Lower leg skin (tissue), 4 donors: ENCODE results near the gene EIF2S2. TPM values are rescaled to one million over a fixed set of nuclear protein-coding genes. Genes with fewer than 3 reads are reported as not detected.

ENCODE experiments used
- DNase-seq, 2 donors: peaks; one replicate each; pipeline ENCODE4 v3.0.0-alpha.2; 2019; ENCODE audit warnings: low spot score in 2 of 2
- H3K4me3 ChIP-seq: fragments of 200-600 bp; sonication (generic); 2 replicates; pipeline ENCODE4 v1.5.1; 2017; ENCODE audit warnings: mild to moderate bottlenecking, low read depth; ENCODE audit not compliant: poor library complexity, severe bottlenecking
- POLR2A ChIP-seq, 2 donors: fragments of 450-650 bp; IDR thresholded peaks; one replicate each; pipeline ENCODE4 v1.6.1; 2016 to 2017; ENCODE audit warnings: antibody characterized with exemption in 2 of 2, mild to moderate bottlenecking in 1 of 2, moderate library complexity in 1 of 2
- WGBS, 2 donors: methylation state at CpG; one replicate each; pipeline ENCODE4 v1.1.5; 2018; 5-methylcytosine and 5-hydroxymethylcytosine counted together
- intact Hi-C: fragments of 100-400 bp; cut with DNase I; formaldehyde crosslinking; loops from one replicate; pipeline ENCODE4 v1.15.0; 2023; ENCODE audit warnings: low total_unique reads
- total RNA-seq, 4 donors: library from RNA; depleted of rRNA; stranded (reverse); fragments of >200 nt; gene quantifications; one replicate each; pipeline ENCODE4 v1.1.0, GENCODE V29; 2016
- TF ChIP-seq, protein P1 (sequence below), 3 donors: fragments of 450-650 bp; IDR thresholded peaks; one replicate each; pipeline ENCODE4 v1.5.1; 2016; ENCODE audit warnings: antibody characterized with exemption in 3 of 3, mild to moderate bottlenecking in 3 of 3, moderate library complexity in 2 of 3

EIF2S2 gene
- total RNA-seq, 4 donors from 2014 or later: 28.7 to 46.9 (median 41.7) TPM

DNA sequence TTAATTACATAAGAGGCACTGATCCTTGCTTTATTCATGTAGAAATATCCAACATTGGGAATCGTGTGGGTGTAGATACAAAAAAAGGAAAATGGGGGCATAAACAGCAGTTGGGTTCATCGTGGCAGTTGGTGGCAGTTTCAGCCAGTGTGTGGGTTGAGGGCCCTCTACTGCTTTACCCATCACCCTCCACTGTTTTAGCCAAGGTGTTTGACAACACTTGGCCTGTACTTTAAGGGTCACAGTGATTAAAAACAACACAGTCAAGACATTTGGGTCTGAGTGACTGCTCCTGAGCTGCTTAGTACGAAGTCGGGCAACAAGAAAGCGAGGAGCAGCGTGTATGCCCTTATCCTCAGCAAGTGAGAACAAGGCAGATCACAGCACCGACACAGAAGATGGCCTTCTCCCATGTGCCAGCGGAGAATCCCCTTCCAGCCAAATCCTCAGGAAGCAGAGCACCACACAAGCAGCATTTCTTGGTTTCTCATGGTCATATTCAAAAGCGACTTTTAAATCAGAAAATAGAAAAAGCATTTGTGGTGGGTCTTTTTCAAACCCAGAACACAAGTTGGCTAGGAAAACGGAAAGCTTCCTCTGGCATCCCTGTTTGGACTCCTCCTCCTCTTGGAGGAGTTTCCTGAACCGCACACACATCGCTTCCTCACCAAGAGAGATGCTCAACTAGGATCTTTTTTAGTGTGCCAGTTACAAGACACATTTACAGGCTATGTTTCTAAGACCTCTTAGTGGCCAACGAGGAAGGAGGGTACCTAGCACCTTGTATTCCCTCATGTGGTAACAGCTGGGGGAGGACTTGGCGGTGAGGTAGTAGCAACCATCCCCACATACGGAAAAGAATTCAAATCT is 23.5 kb downstream of the EIF2S2 start:
- TF ChIP-seq, protein P1, sequence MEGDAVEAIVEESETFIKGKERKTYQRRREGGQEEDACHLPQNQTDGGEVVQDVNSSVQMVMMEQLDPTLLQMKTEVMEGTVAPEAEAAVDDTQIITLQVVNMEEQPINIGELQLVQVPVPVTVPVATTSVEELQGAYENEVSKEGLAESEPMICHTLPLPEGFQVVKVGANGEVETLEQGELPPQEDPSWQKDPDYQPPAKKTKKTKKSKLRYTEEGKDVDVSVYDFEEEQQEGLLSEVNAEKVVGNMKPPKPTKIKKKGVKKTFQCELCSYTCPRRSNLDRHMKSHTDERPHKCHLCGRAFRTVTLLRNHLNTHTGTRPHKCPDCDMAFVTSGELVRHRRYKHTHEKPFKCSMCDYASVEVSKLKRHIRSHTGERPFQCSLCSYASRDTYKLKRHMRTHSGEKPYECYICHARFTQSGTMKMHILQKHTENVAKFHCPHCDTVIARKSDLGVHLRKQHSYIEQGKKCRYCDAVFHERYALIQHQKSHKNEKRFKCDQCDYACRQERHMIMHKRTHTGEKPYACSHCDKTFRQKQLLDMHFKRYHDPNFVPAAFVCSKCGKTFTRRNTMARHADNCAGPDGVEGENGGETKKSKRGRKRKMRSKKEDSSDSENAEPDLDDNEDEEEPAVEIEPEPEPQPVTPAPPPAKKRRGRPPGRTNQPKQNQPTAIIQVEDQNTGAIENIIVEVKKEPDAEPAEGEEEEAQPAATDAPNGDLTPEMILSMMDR (IDR thresholded peaks at IDR 0.05): no peak
- no peak for TF ChIP-seq POLR2A (IDR thresholded peaks at IDR 0.05)
- H3K4me3 ChIP-seq: no peak overlapping the region
- peak in 1 of 2 donors; percentile 72 for DNase-seq
- 84 to 86% methylated on average over 15 of the region's 15 CpGs for WGBS, 2 donors
- intact Hi-C loops: no loop called here

DNA sequence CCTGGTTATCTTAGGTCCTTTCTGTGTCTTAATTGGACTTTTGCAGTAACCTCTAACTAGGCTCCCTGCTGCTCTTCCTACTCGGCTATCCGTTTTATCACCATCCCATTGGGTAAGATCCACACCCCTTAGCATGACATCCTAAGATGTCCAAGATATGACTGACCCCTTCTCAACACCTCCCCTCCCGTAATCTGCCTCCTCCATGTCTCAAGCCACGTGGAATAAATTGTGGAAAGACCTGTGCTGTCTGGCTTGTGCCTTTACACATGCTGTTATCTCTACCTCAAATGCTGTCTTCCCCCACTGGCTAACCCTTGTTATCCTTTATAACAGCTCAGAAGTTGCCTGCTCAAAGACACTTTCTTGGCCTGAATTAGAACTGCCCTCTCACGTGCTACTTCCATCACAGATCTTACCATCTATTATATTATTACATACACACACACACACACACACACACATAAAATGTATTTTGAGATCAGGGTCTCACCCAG is 26.5 kb downstream of the EIF2S2 start:
- 85 to 87% methylated on average over 5 of the region's 5 CpGs for WGBS, 2 donors
- TF ChIP-seq POLR2A (IDR thresholded peaks at IDR 0.05): no peak
- TF ChIP-seq, protein P1 (IDR thresholded peaks at IDR 0.05): no peak
- no peak overlapping the region for H3K4me3 ChIP-seq
- DNase-seq: peak in 1 of 2 donors; percentile 29
- intact Hi-C loops: no loop called here

GRCh38 chr20:34084227-34084923 is 27.7 kb downstream of the EIF2S2 start:
- 83 to 90% methylated on average over 9 of the region's 9 CpGs for WGBS, 2 donors
- DNase-seq: no peak
- no peak for TF ChIP-seq POLR2A (IDR thresholded peaks at IDR 0.05)
- intact Hi-C loops: no loop called here
- no peak overlapping the region for H3K4me3 ChIP-seq

DNA sequence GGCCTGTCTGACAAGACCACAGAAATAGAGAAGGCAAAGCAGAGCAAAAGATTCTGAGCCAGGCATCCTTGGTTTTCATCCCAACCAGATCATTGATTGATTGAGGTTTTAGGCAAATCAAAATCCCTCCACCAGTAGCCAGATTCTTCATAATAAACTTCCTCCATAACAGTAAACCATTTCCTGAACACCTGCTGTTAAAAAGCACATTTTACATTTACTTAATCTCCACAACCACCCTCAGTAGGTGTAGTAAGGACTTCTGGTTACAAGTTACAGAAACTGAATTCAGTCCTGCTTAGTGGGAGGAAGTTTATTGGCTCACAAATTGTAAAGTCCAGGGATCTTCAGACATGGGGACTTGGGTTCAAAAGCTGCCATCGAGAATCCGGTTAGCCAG is 28.3 kb downstream of the EIF2S2 start:
- H3K4me3 ChIP-seq: no peak overlapping the region
- intact Hi-C loops: no loop called here
- TF ChIP-seq POLR2A (IDR thresholded peaks at IDR 0.05): no peak
- TF ChIP-seq, protein P1 (IDR thresholded peaks at IDR 0.05): no peak
- peak in 1 of 2 donors; percentile 52 for DNase-seq
- 95 to 100% methylated on average over 2 of the region's 2 CpGs for WGBS, 2 donors

DNA sequence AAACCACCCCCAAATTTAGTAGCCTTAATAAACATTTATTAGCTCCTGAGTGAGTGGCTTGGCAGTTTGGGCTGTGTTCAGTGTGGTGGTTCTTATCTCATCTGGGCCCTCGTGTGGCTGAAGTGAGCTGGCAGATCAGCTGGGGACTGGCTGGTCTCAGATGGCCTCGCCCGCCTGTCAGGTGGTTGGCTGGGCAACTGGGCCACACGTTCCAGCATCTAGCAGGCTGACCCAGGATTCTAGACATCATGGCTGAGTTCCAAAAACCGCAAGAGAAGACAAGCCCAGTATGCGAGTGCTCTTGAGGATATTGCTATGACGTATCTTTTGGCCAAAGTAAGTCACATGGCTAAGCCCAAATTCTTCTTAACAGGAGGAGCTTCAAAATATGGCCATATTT is 28.9 kb downstream of the EIF2S2 start:
- peak; percentile 41 to 89 for DNase-seq
- intact Hi-C loops: no loop called here
- 11 to 32% methylated on average over 7 of the region's 7 CpGs for WGBS, 2 donors
- H3K4me3 ChIP-seq: no peak overlapping the region
- TF ChIP-seq, protein P1 (IDR thresholded peaks at IDR 0.05): no peak
- TF ChIP-seq POLR2A (IDR thresholded peaks at IDR 0.05): no peak

DNA sequence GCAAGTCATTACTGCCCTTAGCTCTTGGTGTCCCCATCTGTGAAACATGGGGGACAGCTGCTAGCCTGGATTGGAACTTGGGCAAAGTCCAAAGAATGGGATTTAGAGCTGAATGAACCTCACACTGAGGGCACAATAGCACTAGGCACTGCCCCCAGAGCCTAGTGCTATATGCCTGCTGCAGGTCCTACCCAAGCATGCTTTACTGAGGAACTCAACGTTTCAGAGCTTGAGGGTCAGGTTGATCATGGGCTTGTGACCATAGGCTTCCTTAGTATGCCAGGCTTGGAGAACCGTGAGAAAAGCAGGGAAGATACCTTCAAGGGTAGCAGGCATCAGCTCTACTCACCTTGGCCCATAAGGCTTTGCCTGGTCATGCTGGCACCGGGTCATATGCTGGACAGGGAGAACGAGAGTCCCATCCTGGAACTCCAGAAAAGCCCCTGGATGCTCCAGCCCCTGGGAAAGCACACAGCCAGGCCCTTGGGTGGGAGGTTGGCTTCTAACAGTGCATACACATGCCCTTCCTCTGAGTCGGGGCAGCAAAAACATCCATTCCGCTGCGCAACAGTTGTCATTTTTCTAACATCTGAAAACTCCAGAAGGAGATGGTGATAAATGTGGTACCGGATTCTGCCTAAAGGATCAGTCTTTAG is 29.7 kb downstream of the EIF2S2 start:
- WGBS, 2 donors: 87 to 88% methylated on average over 8 of the region's 8 CpGs
- TF ChIP-seq, protein P1 (IDR thresholded peaks at IDR 0.05): no peak
- no peak for TF ChIP-seq POLR2A (IDR thresholded peaks at IDR 0.05)
- no peak for DNase-seq
- no peak overlapping the region for H3K4me3 ChIP-seq
- intact Hi-C loops: no loop called here
